HepG2 (cell line): ENCODE measurements around the gene FAM117B. TPM values are rescaled to one million over a fixed set of nuclear protein-coding genes. Genes with fewer than 3 reads are reported as not detected.

Experiments
- ATAC-seq: fragments of 200-7000 bp; cut with Tn5 transposase; 3 replicates; pipeline ENCODE4 v1.9.1; 2020; ENCODE audit warnings: mild to moderate bottlenecking, moderate library complexity
- BruUV-seq: library from RNA; stranded (reverse); fragments of 400-500 nt; replicated peaks from 2 replicates; lab custom pipeline; 2021; lab: Mats Ljungman, UMichigan
- CTCF ChIA-PET: fragments of 300-600 bp; formaldehyde crosslinking; extraction: SDS; loops from one replicate; lab custom pipeline; 2021; ENCODE audit warnings: low total read pairs, inconsistent platforms, low intra/inter-chr PET ratio; lab: Yijun Ruan, JAX
- POLR2A ChIA-PET: fragments of 350-600 bp; sonication (Branson Sonifier 250); formaldehyde crosslinking; loops from one replicate; lab custom pipeline; 2020; ENCODE audit warnings: antibody characterized with exemption, inconsistent platforms; lab: Yijun Ruan, JAX
- DNase-seq: peaks from one replicate; pipeline ENCODE4 v3.0.0-alpha.2; 2015; ENCODE audit warnings: low spot score
- FAIRE-seq: peaks from 3 replicates; lab custom pipeline; 2011; peaks lifted over from hg19 to GRCh38; lab: Jason Lieb, UNC
- H2AFZ ChIP-seq: one replicate; pipeline ENCODE4 v1.6.1; 2011; ENCODE audit warnings: low read length, inconsistent platforms
- H3K27ac ChIP-seq: fragments of 300-600 bp; 3 replicates; pipeline ENCODE4 v1.8.0; 2011; ENCODE audit warnings: mixed run types, mild to moderate bottlenecking, mixed read lengths, low read length, inconsistent platforms; ENCODE audit not compliant: insufficient read depth; ENCODE audit errors: extremely low read length
- H3K27me3 ChIP-seq, 2 experiments: fragments of 200-600 bp in 1 of 2; 2 replicates in 1 of 2; 3 replicates in 1 of 2; pipeline versions ENCODE4 v1.6.0 to v1.8.0; 2011; ENCODE audit warnings: low read length in 2 of 2, mild to moderate bottlenecking in 2 of 2, moderate library complexity in 2 of 2, inconsistent platforms in 1 of 2; ENCODE audit not compliant: insufficient read depth in 2 of 2, control insufficient read depth in 1 of 2
- H3K36me3 ChIP-seq, 2 experiments: fragments of 200-600 bp in 1 of 2; replicated peaks in 1 of 2; 2 replicates in 1 of 2; 3 replicates in 1 of 2; pipeline versions ENCODE4 v1.5.1 to v1.8.0; 2011; ENCODE audit warnings: low read length in 2 of 2, inconsistent platforms in 1 of 2; ENCODE audit not compliant: insufficient read depth in 2 of 2, control insufficient read depth in 1 of 2
- H3K4me1 ChIP-seq: 2 replicates; pipeline ENCODE4 v1.5.1; 2012; ENCODE audit warnings: low read length, inconsistent platforms; ENCODE audit not compliant: insufficient read depth
- H3K4me2 ChIP-seq: 2 replicates; pipeline ENCODE4 v1.6.0; 2011; ENCODE audit warnings: low read depth, low read length, inconsistent platforms
- H3K4me3 ChIP-seq, 3 experiments: fragments of 200-600 bp in 1 of 3; sonication (generic), shearing (Covaris generic) in 1 of 3; replicated peaks in 1 of 3; 2 replicates each; pipeline ENCODE4 v1.5.1; 2011 to 2016; ENCODE audit warnings: low read length in 3 of 3, inconsistent platforms in 2 of 3, low read depth in 2 of 3, mild to moderate bottlenecking in 2 of 3, control low read depth in 1 of 3, mixed read lengths in 1 of 3; ENCODE audit not compliant: insufficient read depth in 1 of 3
- H3K79me2 ChIP-seq: one replicate; pipeline ENCODE4 v1.6.1; 2011; ENCODE audit warnings: low read length, inconsistent platforms; ENCODE audit not compliant: insufficient read depth
- H3K9ac ChIP-seq: 2 replicates; pipeline ENCODE4 v1.6.0; 2011; ENCODE audit warnings: mild to moderate bottlenecking, low read depth, low read length, inconsistent platforms; ENCODE audit not compliant: insufficient read depth
- H3K9me3 ChIP-seq: 2 replicates; pipeline ENCODE4 v1.5.1; 2012; ENCODE audit warnings: mild to moderate bottlenecking, low read length
- H4K20me1 ChIP-seq: 2 replicates; pipeline ENCODE4 v1.6.0; 2011; ENCODE audit warnings: inconsistent platforms, mild to moderate bottlenecking, low read length, moderate library complexity; ENCODE audit not compliant: insufficient read depth
- CEBPB ChIP-seq: IDR thresholded peaks from 2 replicates; pipeline ENCODE4 v1.6.1; 2011; ENCODE audit warnings: low read depth, low read length, improper control_type of control experiment, borderline replicate concordance
- GLI4 ChIP-seq: sonication (generic); formaldehyde crosslinking; IDR thresholded peaks from 2 replicates; pipeline ENCODE4 v1.5.1; 2020; ENCODE audit warnings: missing genetic modification reagents, mild to moderate bottlenecking, moderate library complexity, borderline replicate concordance
- ZNF34 ChIP-seq: sonication (generic); formaldehyde crosslinking; IDR thresholded peaks from 2 replicates; pipeline ENCODE4 v1.4.0; 2020; ENCODE audit warnings: mild to moderate bottlenecking, missing genetic modification reagents, borderline replicate concordance
- WGBS: methylation state at CpG from one replicate; pipeline ENCODE4 v1.1.6; 2017; ENCODE audit warnings: low lambda C conversion rate; 5-methylcytosine and 5-hydroxymethylcytosine counted together
- in situ Hi-C: cut with HindIII; loops from 2 replicates; pipeline ENCODE4 v1.10.0; 2017; ENCODE audit warnings: low pct_unique_long_range_greater_than_20kb; ENCODE audit not compliant: extremely low pct_ligation_motif_present
- intact Hi-C: fragments of 100-400 bp; cut with micrococcal nuclease; formaldehyde crosslinking; loops from one replicate; pipeline ENCODE4 v1.10.0; 2022; ENCODE audit not compliant: unreplicated experiment
- polyA plus RNA-seq, 8 experiments: library from polyadenylated mRNA; depleted of rRNA in 3 of 8; stranded (reverse) in 7 of 8; unstranded in 1 of 8; fragments of >200 nt; fragmentation: Illumina TruSeq in 4 of 8; extraction: Trizol in 4 of 8; gene quantifications; 2 replicates each; pipeline versions ENCODE4 v1.2.1 to v1.2.3, GENCODE V29; 2011 to 2016; ENCODE audit warnings: low read depth in 4 of 8, missing spikeins in 1 of 8, mixed read lengths in 1 of 8; ENCODE audit not compliant: insufficient read depth in 1 of 8
- total RNA-seq, 5 experiments: library from RNA; depleted of rRNA; stranded (reverse); fragments of >200 nt; fragmentation: Illumina TruSeq; extraction: Trizol; gene quantifications; 2 replicates each; pipeline ENCODE4 v1.2.3, GENCODE V29; 2016; ENCODE audit warnings: low read depth in 1 of 5

FAM117B gene
- total and polyA plus RNA-seq, 2 of the 13 experiments (the other 11 are each of a cell fraction or from before 2014, with no cell fraction given), result 5.8 to 11.0 TPM

DNA sequence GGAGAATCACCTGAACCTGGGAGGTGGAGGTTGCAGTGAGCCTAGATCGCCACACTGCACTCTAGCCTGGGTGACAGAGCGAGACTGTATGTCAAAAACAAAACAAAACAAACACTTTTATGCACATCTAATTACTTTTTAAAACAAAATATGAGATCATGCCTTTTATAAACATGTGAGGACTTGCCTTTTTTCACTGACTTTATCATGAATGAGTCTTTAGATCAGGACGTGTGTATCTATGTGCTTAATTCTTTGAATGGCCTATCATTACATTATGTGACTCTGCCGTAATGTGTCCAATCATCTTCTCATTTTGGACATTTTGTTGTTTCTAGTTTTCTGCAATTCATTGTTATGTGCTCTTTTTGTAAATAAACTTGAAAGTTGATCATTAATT, 58.7 kb downstream of the FAM117B start:
- Histone ChIP-seq H2AFZ (no peak overlapping the region), H3K4me3 (no peak overlapping the region), H3K9me3 (no peaks in the 10 kb centered on the region), H3K27ac (no peak overlapping the region), H3K79me2 (peaks cover 25% of the 10 kb centered on the region), H3K4me1 (no peaks in the 10 kb centered on the region), H4K20me1 (peaks cover 10% of the 10 kb centered on the region), H3K9ac (no peak overlapping the region), H3K4me2 (no peak overlapping the region), H3K36me3 (peaks cover 4 to 19% of the 10 kb centered on the region in 2 experiments; a peak in 4 of 5 replicates), H3K27me3 (no peaks in the 10 kb centered on the region)
- ChIA-PET POLR2A (no interaction called here), CTCF (no interaction called here)
- BruUV-seq, result no TSS peak
- ATAC-seq, result no peak
- intact Hi-C loops, result no loop called here
- TF ChIP-seq GLI4, result no peak
- in situ Hi-C loops, result no loop called here
- no peak for FAIRE-seq
- DNase-seq, result no peak
- WGBS, result 98% methylated on average over 4 of the region's 4 CpGs

DNA sequence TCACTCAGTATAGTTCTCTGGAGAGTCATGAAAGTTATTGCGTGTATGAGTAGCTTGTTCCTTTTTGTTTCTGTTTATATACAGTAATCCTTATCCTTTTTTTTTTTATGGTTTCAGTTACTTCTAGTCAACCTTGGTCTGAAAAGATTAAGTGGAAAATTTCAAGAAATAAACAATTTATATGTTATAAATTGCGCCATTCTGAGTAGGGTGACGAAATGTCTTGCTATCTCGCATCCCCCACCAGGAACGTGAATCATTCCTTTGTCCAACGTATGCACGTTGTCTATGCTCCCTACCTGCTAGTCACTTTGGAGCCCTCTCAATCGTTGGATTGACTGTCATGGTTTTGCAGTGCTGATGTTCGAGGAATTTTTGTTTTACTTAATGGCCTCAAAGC, 60.4 kb downstream of the FAM117B start:
- ChIA-PET CTCF (no interaction called here), POLR2A (no interaction called here)
- TF ChIP-seq ZNF34 (CRISPR knock-in tag) (no peak), CEBPB (peak; percentile 67; the same call in 1 of the 2 replicates)
- Histone ChIP-seq H3K4me3 (no peak overlapping the region), H3K27ac (no peak overlapping the region), H3K36me3 (peaks cover 2 to 27% of the 10 kb centered on the region in 2 experiments; a peak in 4 of 5 replicates), H3K79me2 (peaks cover 22% of the 10 kb centered on the region), H2AFZ (no peak overlapping the region), H3K9me3 (no peaks in the 10 kb centered on the region), H3K4me2 (no peak overlapping the region), H3K4me1 (no peaks in the 10 kb centered on the region), H3K27me3 (no peaks in the 10 kb centered on the region), H4K20me1 (peaks cover 10% of the 10 kb centered on the region; the same call in 1 of the 2 replicates), H3K9ac (no peak overlapping the region)
- FAIRE-seq (no peak), ATAC-seq (no peak), DNase-seq (no peak)
- no TSS peak for BruUV-seq
- WGBS, result 89% methylated on average over 9 of the region's 9 CpGs
- in situ Hi-C loops (no loop called here), intact Hi-C loops (no loop called here)
